ELF-1 (cell line): ENCODE data around the gene SDR42E2.
"Not testable (repeated sequence)": the region's sequence is repeated elsewhere in the genome, so short reads cannot be mapped to it uniquely, and the experiment has no call there.

Experiments used
- DNase-seq: peaks from one replicate; pipeline ENCODE4 v3.0.0-alpha.2; 2016; ENCODE audit warnings: low read depth, low spot score

SDR42E2 gene

DNA sequence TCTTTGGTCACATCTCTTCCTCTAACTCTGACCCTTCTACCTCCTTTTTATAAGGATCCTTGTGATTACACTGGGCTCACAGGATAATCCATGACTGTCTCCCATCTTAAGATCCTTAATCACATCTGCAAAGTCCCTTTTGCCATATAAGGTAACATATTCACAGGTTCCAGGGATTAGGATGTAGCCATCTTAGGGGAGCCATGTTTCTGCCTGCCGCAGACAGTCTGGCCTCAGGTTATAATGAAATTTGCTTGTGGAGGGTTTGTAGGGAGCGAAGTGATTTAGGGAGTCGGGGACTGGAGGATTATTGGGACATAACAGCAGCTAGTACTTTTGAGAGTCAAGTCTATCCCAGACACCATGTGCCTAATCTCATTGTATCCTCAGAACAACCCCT lies 51.5 kb downstream of the SDR42E2 start:
- no peak for DNase-seq

GRCh38 chr16:22214402-22214801 lies 52.1 kb downstream of the SDR42E2 start:
- DNase-seq = no peak

DNA sequence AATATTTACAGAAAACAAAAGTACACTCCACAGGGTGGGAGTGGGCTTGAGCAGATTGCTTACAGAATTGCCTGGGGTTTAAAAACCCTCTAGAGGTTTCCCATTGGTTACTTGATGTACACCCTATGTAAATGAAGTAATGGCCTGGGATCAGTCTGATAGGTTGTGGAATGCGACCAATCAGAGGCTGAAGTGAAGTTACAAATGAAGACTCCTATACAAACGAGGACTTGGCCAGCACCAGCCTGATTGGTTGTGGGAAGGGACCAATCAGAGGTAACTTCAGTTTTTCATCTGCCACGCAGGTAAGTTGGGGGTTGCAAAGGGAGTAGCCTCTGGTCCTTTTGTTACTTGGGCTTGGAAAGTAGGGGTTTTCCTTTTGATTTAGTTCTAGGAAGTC lies 52.6 kb downstream of the SDR42E2 start:
- DNase-seq = no peak

GRCh38 chr16:22216191-22216831 lies 54.0 kb downstream of the SDR42E2 start:
- no peak for DNase-seq

- not testable (repeated sequence) for DNase-seq
Observed at GRCh38 chr16:22216832-22217225, 54.5 kb downstream of the SDR42E2 start.

- DNase-seq = no peak
Observed at GRCh38 chr16:22217890-22218730, 55.8 kb downstream of the SDR42E2 start.

- DNase-seq = no peak
Observed at GRCh38 chr16:22219389-22220068, 57.2 kb downstream of the SDR42E2 start.

DNA sequence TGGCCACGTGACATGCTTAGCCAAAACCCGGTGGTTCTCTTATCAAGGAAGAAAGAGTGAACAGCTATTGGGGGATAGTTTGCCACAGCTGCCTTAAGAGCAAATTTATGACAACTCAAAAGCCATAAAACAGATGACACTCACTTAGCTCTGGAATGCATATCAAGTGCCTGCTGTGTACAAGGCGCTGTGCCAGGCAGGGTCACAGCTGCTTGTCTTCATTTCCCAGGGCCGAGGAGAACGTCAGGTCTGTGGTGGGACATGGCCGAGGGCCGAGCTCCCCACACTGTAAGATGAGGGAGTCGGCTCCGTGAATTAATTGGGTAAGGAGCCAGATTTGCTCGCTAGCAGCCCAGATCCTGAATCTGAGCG lies 57.7 kb downstream of the SDR42E2 start:
- DNase-seq = no peak

- no peak for DNase-seq
Observed at GRCh38 chr16:22220714-22221113, 58.4 kb downstream of the SDR42E2 start.

DNA sequence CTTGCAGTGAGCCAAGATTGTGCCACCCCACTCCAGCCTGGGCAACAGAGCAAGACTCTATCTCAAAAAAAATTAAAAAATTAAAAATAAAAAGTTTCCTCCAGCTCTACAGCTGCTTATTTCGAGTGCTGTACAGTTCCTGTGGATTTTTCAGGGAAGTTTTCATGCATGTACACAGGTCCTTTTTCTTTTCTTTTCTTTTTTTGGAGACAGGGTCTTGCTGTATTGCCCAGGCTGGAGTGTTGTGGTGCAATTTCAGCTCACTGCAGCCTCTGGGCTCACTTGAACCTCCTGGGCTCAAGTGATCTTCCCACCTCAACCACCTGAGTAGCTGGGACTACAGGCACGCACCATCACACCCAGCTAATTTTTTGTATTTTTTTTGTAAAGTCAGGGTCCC lies 59.7 kb downstream of the SDR42E2 start:
- no peak for DNase-seq

- no peak for DNase-seq
Observed at GRCh38 chr16:22222998-22223397, 60.7 kb downstream of the SDR42E2 start.

DNA sequence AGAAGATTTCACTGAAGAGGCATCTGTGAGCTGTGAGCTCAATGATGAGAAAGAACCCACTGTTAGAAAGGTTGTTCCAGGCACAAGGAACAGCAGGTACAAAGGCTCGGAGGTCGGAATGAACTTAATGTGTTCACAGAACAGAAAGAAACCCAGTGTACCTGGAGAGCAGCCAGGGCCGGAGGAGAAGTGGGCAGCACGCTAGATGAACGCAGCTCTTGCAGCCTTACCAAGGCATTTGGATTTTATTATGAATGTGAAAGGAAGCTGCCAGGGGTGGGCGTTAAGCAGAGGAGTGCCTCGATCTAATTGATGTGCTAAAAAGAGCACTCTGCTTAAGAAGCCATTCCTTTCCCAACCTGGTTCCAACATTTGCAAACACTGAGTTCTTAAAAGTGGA lies 62.8 kb downstream of the SDR42E2 start:
- no peak for DNase-seq

DNA sequence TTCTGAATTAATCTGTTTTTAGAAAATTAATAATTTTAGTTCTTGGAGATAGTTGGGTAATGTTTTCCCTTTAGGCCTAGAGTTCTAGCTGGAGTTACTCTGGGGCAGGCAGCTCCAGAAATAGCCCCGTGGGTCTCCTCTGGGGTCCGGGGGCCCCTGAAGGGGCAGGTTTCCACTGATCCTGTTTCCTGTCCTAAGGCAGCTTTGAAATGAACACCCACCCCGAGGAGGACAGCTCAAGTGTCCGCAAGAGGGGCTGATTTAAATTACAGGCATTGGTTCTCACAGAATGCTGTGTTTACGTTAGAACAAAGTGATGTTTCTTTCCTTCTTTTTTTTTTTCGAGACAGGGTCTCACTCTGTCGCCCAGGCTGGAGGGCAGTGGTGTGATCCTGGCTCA lies 67.6 kb downstream of the SDR42E2 start:
- DNase-seq = no peak

GRCh38 chr16:22232277-22233036 lies 70.2 kb downstream of the SDR42E2 start:
- DNase-seq = no peak

DNA sequence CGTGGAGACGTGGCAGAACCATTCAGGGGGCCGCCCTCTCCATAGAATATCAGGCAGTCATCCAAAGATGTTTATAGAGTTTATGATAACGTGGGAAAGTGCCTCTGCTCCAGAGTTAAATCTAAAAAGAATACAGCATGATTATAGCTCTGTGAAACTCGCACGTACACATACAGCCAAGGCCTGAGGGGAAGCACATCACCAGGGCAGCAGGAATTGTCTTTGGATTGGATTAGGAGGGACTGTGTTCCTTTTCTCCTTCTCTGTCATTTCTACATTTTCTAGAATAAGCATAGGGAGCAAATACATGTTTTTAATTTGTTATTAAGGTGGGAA lies 70.7 kb downstream of the SDR42E2 start:
- DNase-seq = no peak

DNA sequence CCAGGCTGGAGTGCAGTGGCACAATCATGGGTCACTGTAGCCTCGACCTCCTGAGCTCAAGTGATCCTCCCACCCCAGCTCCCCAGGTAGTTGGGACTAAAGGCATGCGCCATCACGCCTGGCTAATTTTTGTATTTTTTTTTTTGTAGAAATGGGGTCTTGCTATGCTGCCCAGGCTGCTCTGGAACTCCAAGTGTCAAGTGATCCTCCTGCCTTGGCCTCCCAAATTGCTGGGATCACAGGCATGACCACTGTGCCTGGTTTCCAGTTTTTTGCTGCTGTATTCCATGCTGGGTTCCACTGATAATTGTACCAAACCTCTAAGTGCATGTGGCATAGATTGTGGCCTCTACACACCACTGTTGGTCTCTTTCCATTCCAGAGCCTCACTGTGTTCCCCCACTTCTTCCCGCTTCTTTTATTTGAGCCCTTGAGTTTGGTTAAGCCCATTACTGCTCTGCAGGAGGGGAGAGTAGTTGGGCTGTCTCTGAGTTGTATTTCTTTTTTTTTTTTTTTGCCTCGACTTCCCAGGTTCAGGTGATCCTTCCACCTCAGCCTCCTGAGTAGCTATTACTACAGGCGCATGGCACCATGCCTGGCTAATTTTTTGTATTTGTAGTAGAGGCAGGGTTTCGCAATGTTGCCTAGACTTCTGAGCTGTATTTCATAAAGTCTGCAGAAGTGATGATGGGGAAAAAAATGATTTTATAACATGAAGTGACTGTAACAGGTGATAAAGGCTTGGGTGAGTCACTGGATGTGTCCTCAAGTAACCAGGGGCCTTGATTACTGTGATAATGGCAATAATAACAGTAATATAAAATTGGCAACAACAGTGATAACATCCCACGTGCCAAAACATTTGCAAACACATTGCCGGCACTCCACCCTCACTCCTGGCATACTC lies 73.8 kb downstream of the SDR42E2 start:
- no peak for DNase-seq

- no peak for DNase-seq
Observed at GRCh38 chr16:22239131-22239805, 77.0 kb downstream of the SDR42E2 start.

DNA sequence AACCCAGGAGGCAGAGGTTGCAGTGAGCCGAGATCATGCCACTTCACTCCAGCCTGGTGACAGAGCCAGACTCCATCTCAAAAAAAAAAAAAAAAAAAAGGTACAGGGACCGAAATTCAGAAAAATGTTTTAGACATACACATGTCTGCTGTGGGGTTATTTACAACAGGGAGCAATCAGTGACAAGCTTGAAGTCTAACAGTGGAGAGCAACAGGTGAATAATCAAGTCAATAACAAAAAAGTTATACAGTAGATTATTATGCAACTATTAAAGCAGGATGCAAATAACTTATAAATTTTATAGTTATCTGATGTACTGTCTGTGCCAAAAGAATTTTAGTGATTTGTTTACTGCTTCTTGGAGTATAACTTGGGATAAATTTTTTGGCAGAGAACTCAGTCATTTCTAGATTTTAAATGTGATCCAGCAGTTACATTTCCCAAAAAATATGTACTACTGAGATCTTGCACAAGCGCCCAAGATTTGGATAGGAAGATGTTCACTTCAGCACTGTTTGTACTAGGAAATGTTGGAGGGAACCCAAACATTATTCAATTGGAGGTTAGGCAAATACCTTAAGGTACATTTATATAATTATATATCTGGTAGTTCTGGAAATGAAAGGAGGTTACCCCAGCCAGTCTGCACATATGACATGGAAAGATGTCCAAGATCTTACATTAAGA lies 77.9 kb downstream of the SDR42E2 start:
- no peak for DNase-seq
